OCI-LY3 (cell line): Measurements from ENCODE around the gene LRRC8E.

ENCODE experiments used
- CTCF ChIP-seq: fragments of 200-600, 300-600 bp; sonication (generic); IDR thresholded peaks from 2 replicates; pipeline ENCODE4 v1.5.1; 2014; ENCODE audit warnings: antibody characterized with exemption, low read length, low read depth
- EZH2phosphoT487 ChIP-seq: fragments of 200-600 bp; shearing (Covaris generic); IDR thresholded peaks from 2 replicates; pipeline ENCODE4 v1.6.1; 2018; ENCODE audit warnings: antibody characterized with exemption, mixed run types, low read depth

GRCh38 chr19:7908742-7909461, 20.6 kb downstream of the LRRC8E start:
- no peak for TF ChIP-seq CTCF
- TF ChIP-seq EZH2phosphoT487 = no peak
